Neural cell (in vitro differentiated cells): Measurements from ENCODE around the gene LRRC56. TPM values are rescaled to one million over a fixed set of nuclear protein-coding genes. Genes with fewer than 3 reads are reported as not detected.

ENCODE experiments used
- H2AFZ ChIP-seq: fragments of 200-600, 300-800 bp; sonication (generic), shearing (Covaris generic); 2 replicates; pipeline ENCODE4 v1.6.0; 2014; ENCODE audit warnings: low read depth, mild to moderate bottlenecking, antibody characterized with exemption, low read length, moderate library complexity
- H3F3A ChIP-seq: fragments of 200-600 bp; shearing (Covaris generic); 2 replicates; pipeline ENCODE4 v1.6.1; 2016; ENCODE audit warnings: mild to moderate bottlenecking, moderate library complexity, mixed read lengths, antibody characterized with exemption, low read length; ENCODE audit not compliant: insufficient read depth, poor library complexity, severe bottlenecking
- H3K27ac ChIP-seq: fragments of 200-600, 300-800 bp; sonication (generic), shearing (Covaris generic); 2 replicates; pipeline ENCODE4 v1.5.1; 2014; ENCODE audit warnings: mild to moderate bottlenecking, low read length, moderate library complexity
- H3K27me3 ChIP-seq: fragments of 300-800, 200-600 bp; sonication (generic), shearing (Covaris generic); 2 replicates; pipeline ENCODE4 v1.6.0; 2014; ENCODE audit warnings: mild to moderate bottlenecking, low read depth, low read length, moderate library complexity; ENCODE audit not compliant: insufficient read depth
- H3K36me3 ChIP-seq: fragments of 300-800, 200-600 bp; sonication (generic), shearing (Covaris generic); 2 replicates; pipeline ENCODE4 v1.5.1; 2014; ENCODE audit warnings: mild to moderate bottlenecking, antibody characterized with exemption, low read length, moderate library complexity; ENCODE audit not compliant: insufficient read depth
- H3K4me2 ChIP-seq: fragments of 300-800, 200-600 bp; sonication (generic), shearing (Covaris generic); 2 replicates; pipeline ENCODE4 v1.6.0; 2014; ENCODE audit warnings: mild to moderate bottlenecking, low read length
- H3K4me3 ChIP-seq: fragments of 300-800, 200-600 bp; sonication (generic), shearing (Covaris generic); 2 replicates; pipeline ENCODE4 v1.5.1; 2014; ENCODE audit warnings: mild to moderate bottlenecking, low read length, moderate library complexity
- H3K79me2 ChIP-seq: fragments of 200-600 bp; shearing (Covaris generic); replicated peaks from 2 replicates; pipeline ENCODE4 v1.6.0; 2014; ENCODE audit warnings: mild to moderate bottlenecking, low read length, moderate library complexity; ENCODE audit not compliant: insufficient read depth
- H3K9ac ChIP-seq: fragments of 300-800, 200-600 bp; sonication (generic), shearing (Covaris generic); 2 replicates; pipeline ENCODE4 v1.6.1; 2016; ENCODE audit warnings: mild to moderate bottlenecking, low read length, mixed read lengths
- H3K9me2 ChIP-seq: fragments of 200-600 bp; shearing (Covaris generic); 2 replicates; pipeline ENCODE4 v1.6.1; 2016; ENCODE audit warnings: mild to moderate bottlenecking, low read length, mixed read lengths; ENCODE audit not compliant: insufficient read depth
- H3K9me3 ChIP-seq: fragments of 200-600, 300-800 bp; sonication (generic), shearing (Covaris generic); 2 replicates; pipeline ENCODE4 v1.6.1; 2016; ENCODE audit warnings: mild to moderate bottlenecking, mixed run types, low read length, moderate library complexity, mixed read lengths
- H4K20me1 ChIP-seq: fragments of 200-600 bp; shearing (Covaris generic); 2 replicates; pipeline ENCODE4 v1.6.1; 2016; ENCODE audit warnings: mild to moderate bottlenecking, mixed run types; ENCODE audit not compliant: insufficient read depth
- CTCF ChIP-seq: fragments of 450-650 bp; IDR thresholded peaks from 2 replicates; pipeline ENCODE4 v1.5.1; 2014; ENCODE audit warnings: antibody characterized with exemption, mild to moderate bottlenecking, moderate library complexity; ENCODE audit not compliant: poor library complexity, severe bottlenecking
- EP300 ChIP-seq: fragments of 450-650 bp; conservative IDR thresholded peaks from 2 replicates; pipeline ENCODE4 v1.6.1; 2014; ENCODE audit warnings: antibody characterized with exemption, mild to moderate bottlenecking, moderate library complexity; ENCODE audit not compliant: poor library complexity, severe bottlenecking
- EZH2 ChIP-seq: fragments of 200-600, 300-800 bp; shearing (Covaris generic), sonication (generic); IDR thresholded peaks from 2 replicates; pipeline ENCODE4 v1.6.1; 2014; ENCODE audit warnings: antibody characterized with exemption, low read length, borderline replicate concordance, mild to moderate bottlenecking; ENCODE audit not compliant: insufficient read depth, poor library complexity, severe bottlenecking
- MXI1 ChIP-seq: fragments of 450-650 bp; conservative IDR thresholded peaks from 2 replicates; pipeline ENCODE4 v1.6.1; 2014; ENCODE audit warnings: antibody characterized with exemption, mild to moderate bottlenecking; ENCODE audit not compliant: poor library complexity, severe bottlenecking
- POLR2AphosphoS5 ChIP-seq: IDR thresholded peaks from 2 replicates; pipeline ENCODE4 v1.6.1; 2012
- RAD21 ChIP-seq: fragments of 450-650 bp; conservative IDR thresholded peaks from 2 replicates; pipeline ENCODE4 v1.6.1; 2014; ENCODE audit warnings: antibody characterized with exemption, mild to moderate bottlenecking, moderate library complexity
- REST ChIP-seq: IDR thresholded peaks from 2 replicates; pipeline ENCODE4 v1.6.1; 2012; ENCODE audit warnings: borderline replicate concordance
- SMC3 ChIP-seq: fragments of 450-650 bp; conservative IDR thresholded peaks from 2 replicates; pipeline ENCODE4 v1.6.1; 2014; ENCODE audit warnings: antibody characterized with exemption, mild to moderate bottlenecking, moderate library complexity; ENCODE audit not compliant: poor library complexity
- TAF1 ChIP-seq: IDR thresholded peaks from 2 replicates; pipeline ENCODE4 v1.6.1; 2012; ENCODE audit warnings: low read depth
- polyA plus RNA-seq: library from polyadenylated mRNA; depleted of rRNA; stranded (reverse); fragments of >200 nt; gene quantifications from 2 replicates; pipeline ENCODE4 v1.2.3, GENCODE V29; 2014

The LRRC56 gene
- polyA plus RNA-seq, 1 donor from 2014 or later, result 0.76 TPM

GRCh38 chr11:506238-506994 lies 30.9 kb upstream of the LRRC56 start:
- H3K79me2 ChIP-seq, result peaks cover 9% of the 10 kb centered on the region
- peak overlapping the region; percentile 92 for H3K27ac ChIP-seq
- H3K4me3 ChIP-seq, result peak overlapping the region; percentile 98
- no peaks in the 10 kb centered on the region for H3K36me3 ChIP-seq
- H2AFZ ChIP-seq, result peak overlapping the region; percentile 83
- H3K9ac ChIP-seq, result peak overlapping the region; percentile 94
- peak overlapping the region; percentile 78 for H3K4me2 ChIP-seq
- no peaks in the 10 kb centered on the region for H3K27me3 ChIP-seq
- no peaks in the 10 kb centered on the region for H4K20me1 ChIP-seq
- no peaks in the 10 kb centered on the region for H3K9me2 ChIP-seq
- H3F3A ChIP-seq, result no peaks in the 10 kb centered on the region
- TF ChIP-seq CTCF (peak; percentile 36), REST (peak; percentile 44), POLR2AphosphoS5 (no peak), RAD21 (no peak), EP300 (peak; percentile 39), MXI1 (peak; percentile 97), EZH2 (no peak), TAF1 (peak; percentile 53), SMC3 (no peak)
- no peaks in the 10 kb centered on the region for H3K9me3 ChIP-seq

- Histone ChIP-seq H3K9me2 (no peaks in the 10 kb centered on the region), H3K79me2 (peaks cover 9% of the 10 kb centered on the region), H3K4me3 (peak within 1 kb of the TSS; percentile 98), H3F3A (no peaks in the 10 kb centered on the region), H4K20me1 (no peaks in the 10 kb centered on the region), H3K36me3 (no peaks in the 10 kb centered on the region), H3K27ac (peak within 1 kb of the TSS; percentile 92), H3K9me3 (no peaks in the 10 kb centered on the region), H3K4me2 (peak within 1 kb of the TSS; percentile 78), H3K9ac (peak within 1 kb of the TSS; percentile 94), H2AFZ (peak within 1 kb of the TSS; percentile 83), H3K27me3 (no peaks in the 10 kb centered on the region)
- TF ChIP-seq EZH2 (no peak), MXI1 (peak; percentile 17), TAF1 (peak; percentile 50), SMC3 (no peak), REST (no peak), POLR2AphosphoS5 (peak; percentile 75), CTCF (no peak), EP300 (peak; percentile 30), RAD21 (peak; percentile 6)
These were observed 30.2 kb upstream of the LRRC56 start, which contains the start of gene RNH1 for GRCh38 chr11:506995-507726. Gene RNH1 (minus strand): TSS chr11:507242. CDS start chr11:502162, 5,080 bp downstream.
